ENCODE data around the gene AKR1C8. TPM values are rescaled to one million over a fixed set of nuclear protein-coding genes. Genes with fewer than 3 reads are reported as not detected.
A peak's percentile ranks its signal among the peaks of the same experiment; 100 is the strongest.

Gene AKR1C8
- total and polyA plus RNA-seq, 2 of the 13 experiments (the other 11 are each of a cell fraction or from before 2014, with no cell fraction given): 0.12 TPM; not detected in 1

DNA sequence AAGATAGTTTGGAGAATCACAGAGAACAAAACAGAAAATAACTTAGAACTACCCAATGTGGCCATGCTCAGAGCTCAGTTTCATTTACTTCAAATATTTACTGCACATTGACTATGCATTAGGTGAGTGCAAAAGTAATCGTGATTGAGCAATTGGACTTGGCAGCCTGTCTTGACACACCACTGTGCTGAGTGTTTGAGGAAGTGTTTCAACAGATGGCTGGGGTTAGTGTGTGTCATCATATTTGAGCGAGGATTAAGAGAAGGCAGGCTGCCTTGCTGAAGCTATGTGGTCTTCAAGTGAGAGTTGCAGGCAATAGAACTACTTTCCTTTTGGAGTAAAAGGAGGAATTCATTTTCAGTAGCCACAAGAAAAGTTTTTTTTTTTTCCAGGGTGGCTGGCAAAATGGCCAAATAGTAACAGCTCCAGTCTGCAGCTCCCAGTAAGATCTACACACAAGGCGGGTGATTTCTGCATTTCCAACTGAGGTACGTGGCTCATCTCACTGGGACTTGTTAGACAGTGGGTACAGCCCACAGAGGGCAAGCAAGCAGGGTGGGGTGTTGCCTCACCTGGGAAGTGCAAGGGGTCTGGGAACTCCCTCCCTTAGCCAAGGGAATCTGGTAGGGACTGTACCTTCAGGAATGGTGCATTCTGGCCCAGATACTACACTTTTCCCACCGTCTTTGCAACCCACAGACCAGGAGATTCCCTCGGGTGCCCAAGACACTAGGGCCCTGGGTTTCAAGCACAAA, 49.3 kb upstream of the AKR1C8 start (continued):
- TF ChIP-seq, protein P1, sequence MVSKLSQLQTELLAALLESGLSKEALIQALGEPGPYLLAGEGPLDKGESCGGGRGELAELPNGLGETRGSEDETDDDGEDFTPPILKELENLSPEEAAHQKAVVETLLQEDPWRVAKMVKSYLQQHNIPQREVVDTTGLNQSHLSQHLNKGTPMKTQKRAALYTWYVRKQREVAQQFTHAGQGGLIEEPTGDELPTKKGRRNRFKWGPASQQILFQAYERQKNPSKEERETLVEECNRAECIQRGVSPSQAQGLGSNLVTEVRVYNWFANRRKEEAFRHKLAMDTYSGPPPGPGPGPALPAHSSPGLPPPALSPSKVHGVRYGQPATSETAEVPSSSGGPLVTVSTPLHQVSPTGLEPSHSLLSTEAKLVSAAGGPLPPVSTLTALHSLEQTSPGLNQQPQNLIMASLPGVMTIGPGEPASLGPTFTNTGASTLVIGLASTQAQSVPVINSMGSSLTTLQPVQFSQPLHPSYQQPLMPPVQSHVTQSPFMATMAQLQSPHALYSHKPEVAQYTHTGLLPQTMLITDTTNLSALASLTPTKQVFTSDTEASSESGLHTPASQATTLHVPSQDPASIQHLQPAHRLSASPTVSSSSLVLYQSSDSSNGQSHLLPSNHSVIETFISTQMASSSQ (IDR thresholded peaks at IDR 0.05; ENCODE audit: low read depth): no peak
- TF ChIP-seq, protein P1 (CRISPR knock-in tag; IDR thresholded peaks at IDR 0.05; ENCODE audit: borderline replicate concordance): peak; percentile 65; the same call in 1 of the 2 replicates
- TF ChIP-seq ZKSCAN5 (CRISPR knock-in tag; IDR thresholded peaks at IDR 0.05) (no peak; the same call in 1 of the 2 replicates), KDM3A (CRISPR knock-in tag; IDR thresholded peaks at IDR 0.05; ENCODE audit: low read depth) (peak; percentile 31; the same call in 1 of the 2 replicates), ZNF12 (CRISPR knock-in tag; IDR thresholded peaks at IDR 0.05) (peak; percentile 94), RBM22 (optimal IDR thresholded peaks at IDR 0.05; ENCODE audit: low read length) (no peak), ZSCAN25 (CRISPR knock-in tag; IDR thresholded peaks at IDR 0.05) (no peak), GTF2F1 (IDR thresholded peaks at IDR 0.05; ENCODE audit: low read length) (no peak), ZNF333 (CRISPR knock-in tag; IDR thresholded peaks at IDR 0.05; ENCODE audit: borderline replicate concordance) (no peak), ELF4 (CRISPR knock-in tag; IDR thresholded peaks at IDR 0.05; ENCODE audit: borderline replicate concordance) (no peak; the same call in 1 of the 2 replicates), RFXANK (CRISPR knock-in tag; IDR thresholded peaks at IDR 0.05) (0 out of 2 replicates have a peak, but pooled peaks have one; percentile 37), PCBP2 (optimal IDR thresholded peaks at IDR 0.05; ENCODE audit: low read depth, low read length, poor library complexity, severe bottlenecking) (no peak), SKI (IDR thresholded peaks at IDR 0.05; ENCODE audit: partially characterized antibody) (no peak), SMYD3 (CRISPR knock-in tag; IDR thresholded peaks at IDR 0.05) (no peak), PITX1 (CRISPR knock-in tag; IDR thresholded peaks at IDR 0.05) (peak; percentile 99), MIER2 (CRISPR knock-in tag; IDR thresholded peaks at IDR 0.05) (peak; percentile 50; the same call in 1 of the 2 replicates), XRCC5 (optimal IDR thresholded peaks at IDR 0.05; ENCODE audit: low read length) (no peak), NR3C1 (CRISPR knock-in tag; IDR thresholded peaks at IDR 0.05) (no peak)
- TF ChIP-seq, protein P2, sequence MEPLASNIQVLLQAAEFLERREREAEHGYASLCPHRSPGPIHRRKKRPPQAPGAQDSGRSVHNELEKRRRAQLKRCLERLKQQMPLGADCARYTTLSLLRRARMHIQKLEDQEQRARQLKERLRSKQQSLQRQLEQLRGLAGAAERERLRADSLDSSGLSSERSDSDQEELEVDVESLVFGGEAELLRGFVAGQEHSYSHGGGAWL (CRISPR knock-in tag; IDR thresholded peaks at IDR 0.05): peak; percentile 19; the same call in 1 of the 2 replicates
- TF ChIP-seq, protein P3, sequence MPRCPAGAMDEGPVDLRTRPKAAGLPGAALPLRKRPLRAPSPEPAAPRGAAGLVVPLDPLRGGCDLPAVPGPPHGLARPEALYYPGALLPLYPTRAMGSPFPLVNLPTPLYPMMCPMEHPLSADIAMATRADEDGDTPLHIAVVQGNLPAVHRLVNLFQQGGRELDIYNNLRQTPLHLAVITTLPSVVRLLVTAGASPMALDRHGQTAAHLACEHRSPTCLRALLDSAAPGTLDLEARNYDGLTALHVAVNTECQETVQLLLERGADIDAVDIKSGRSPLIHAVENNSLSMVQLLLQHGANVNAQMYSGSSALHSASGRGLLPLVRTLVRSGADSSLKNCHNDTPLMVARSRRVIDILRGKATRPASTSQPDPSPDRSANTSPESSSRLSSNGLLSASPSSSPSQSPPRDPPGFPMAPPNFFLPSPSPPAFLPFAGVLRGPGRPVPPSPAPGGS (CRISPR knock-in tag; IDR thresholded peaks at IDR 0.05): 0 out of 2 replicates have a peak, but pooled peaks have one; percentile 6
- TF ChIP-seq, protein P4, sequence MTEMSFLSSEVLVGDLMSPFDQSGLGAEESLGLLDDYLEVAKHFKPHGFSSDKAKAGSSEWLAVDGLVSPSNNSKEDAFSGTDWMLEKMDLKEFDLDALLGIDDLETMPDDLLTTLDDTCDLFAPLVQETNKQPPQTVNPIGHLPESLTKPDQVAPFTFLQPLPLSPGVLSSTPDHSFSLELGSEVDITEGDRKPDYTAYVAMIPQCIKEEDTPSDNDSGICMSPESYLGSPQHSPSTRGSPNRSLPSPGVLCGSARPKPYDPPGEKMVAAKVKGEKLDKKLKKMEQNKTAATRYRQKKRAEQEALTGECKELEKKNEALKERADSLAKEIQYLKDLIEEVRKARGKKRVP (CRISPR knock-in tag; IDR thresholded peaks at IDR 0.05): peak in 1 of 2 experiments; percentile 94; a peak in 2 of 4 replicates

Data from HepG2 (cell line).